Esophagus muscularis mucosa (tissue), 3 donors: ENCODE results near the gene EXOC3L1.

ENCODE experiments used
- CTCF ChIP-seq, 3 experiments: fragments of 200-600 bp in 2 of 3; fragments of 450-650 bp in 1 of 3; sonication (generic) in 2 of 3; IDR thresholded peaks; one replicate each; pipeline ENCODE4 v1.5.1; 2017 to 2019; ENCODE audit warnings: antibody characterized with exemption in 3 of 3, mild to moderate bottlenecking in 2 of 3, moderate library complexity in 1 of 3
- POLR2A ChIP-seq: fragments of 450-650 bp; IDR thresholded peaks from one replicate; pipeline ENCODE4 v1.6.1; 2017; ENCODE audit warnings: antibody characterized with exemption, moderate library complexity, mild to moderate bottlenecking, low read depth
- POLR2AphosphoS5 ChIP-seq, 2 donors: sonication (generic); formaldehyde crosslinking; IDR thresholded peaks; one replicate each; pipeline ENCODE4 v1.6.1; 2017; ENCODE audit warnings: antibody characterized with exemption in 2 of 2

- TF ChIP-seq CTCF (IDR thresholded peaks at IDR 0.05) (no peak), POLR2A (no peak), POLR2AphosphoS5 (IDR thresholded peaks at IDR 0.05) (no peak)
Measured at GRCh38 chr16:67190041-67190440, at the start of gene EXOC3L1.
